Smooth muscle cell (in vitro differentiated cells): Measurements from ENCODE around the gene CCDC107. TPM values are rescaled to one million over a fixed set of nuclear protein-coding genes. Genes with fewer than 3 reads are reported as not detected.

Experiments used
- DNase-seq: peaks from one replicate; lab custom pipeline; 2025; ENCODE audit not compliant: unreplicated experiment; lab: John Stamatoyannopoulos, UW
- H2AFZ ChIP-seq: fragments of 200-600 bp; sonication (generic); 2 replicates; pipeline ENCODE4 v1.6.0; 2016; ENCODE audit warnings: antibody characterized with exemption, low read depth, mild to moderate bottlenecking
- H3F3A ChIP-seq: fragments of 200-600 bp; sonication (generic); 2 replicates; pipeline ENCODE4 v1.6.0; 2017; ENCODE audit warnings: antibody characterized with exemption, low read depth
- H3K27ac ChIP-seq: fragments of 200-600 bp; sonication (generic); 2 replicates; pipeline ENCODE4 v1.5.1; 2016; ENCODE audit warnings: low read depth, mild to moderate bottlenecking
- H3K27me3 ChIP-seq: fragments of 200-600 bp; sonication (generic); 2 replicates; pipeline ENCODE4 v1.6.1; 2016; ENCODE audit warnings: low read depth, mild to moderate bottlenecking
- H3K36me3 ChIP-seq: fragments of 200-600 bp; sonication (generic); 2 replicates; pipeline ENCODE4 v1.5.1; 2016; ENCODE audit warnings: low read depth
- H3K4me1 ChIP-seq: fragments of 200-600 bp; sonication (generic); 2 replicates; pipeline ENCODE4 v1.5.1; 2016; ENCODE audit warnings: low read depth
- H3K4me2 ChIP-seq: fragments of 200-600 bp; sonication (generic); 2 replicates; pipeline ENCODE4 v1.6.0; 2016; ENCODE audit warnings: mild to moderate bottlenecking
- H3K4me3 ChIP-seq: fragments of 200-600 bp; sonication (generic); 2 replicates; pipeline ENCODE4 v1.5.1; 2016; ENCODE audit warnings: mild to moderate bottlenecking
- H3K79me2 ChIP-seq: fragments of 200-600 bp; sonication (generic); 2 replicates; pipeline ENCODE4 v1.6.0; 2016; ENCODE audit warnings: low read depth, mild to moderate bottlenecking
- H3K9ac ChIP-seq: fragments of 200-600 bp; sonication (generic); 2 replicates; pipeline ENCODE4 v1.6.0; 2016; ENCODE audit warnings: low read depth
- H3K9me3 ChIP-seq: fragments of 200-600 bp; sonication (generic); replicated peaks from 2 replicates; pipeline ENCODE4 v1.5.1; 2016; ENCODE audit warnings: low read depth
- H4K20me1 ChIP-seq: fragments of 200-600 bp; sonication (generic); 2 replicates; pipeline ENCODE4 v1.6.0; 2016; ENCODE audit warnings: low read depth
- whole genome bisulfite sequencing: methylation state at CpG from one replicate; pipeline ENCODE4 v1.1.7; 2016; ENCODE audit warnings: low lambda C conversion rate; 5-methylcytosine and 5-hydroxymethylcytosine counted together
- polyA plus RNA-seq: library from polyadenylated mRNA; unstranded; fragments of >200 nt; fragmentation: Nextera tagmentation; extraction: Ambion mirVana; gene quantifications from 2 replicates; pipeline ENCODE4 v1.2.1, GENCODE V29; 2016
- total RNA-seq: library from RNA; depleted of rRNA; stranded (reverse); fragments of >200 nt; gene quantifications from 2 replicates; pipeline ENCODE4 v1.2.3, GENCODE V29; 2014
- TF ChIP-seq, protein P1 (sequence below): fragments of 200-600 bp; sonication (generic); IDR thresholded peaks from 2 replicates; pipeline ENCODE4 v1.5.1; 2017; ENCODE audit warnings: borderline replicate concordance, mild to moderate bottlenecking, antibody characterized with exemption; ENCODE audit not compliant: insufficient read depth, poor library complexity, severe bottlenecking

The CCDC107 gene
- total and polyA plus RNA-seq, 2 experiments from 2014 or later, result 19.6 to 37.1 TPM

DNA sequence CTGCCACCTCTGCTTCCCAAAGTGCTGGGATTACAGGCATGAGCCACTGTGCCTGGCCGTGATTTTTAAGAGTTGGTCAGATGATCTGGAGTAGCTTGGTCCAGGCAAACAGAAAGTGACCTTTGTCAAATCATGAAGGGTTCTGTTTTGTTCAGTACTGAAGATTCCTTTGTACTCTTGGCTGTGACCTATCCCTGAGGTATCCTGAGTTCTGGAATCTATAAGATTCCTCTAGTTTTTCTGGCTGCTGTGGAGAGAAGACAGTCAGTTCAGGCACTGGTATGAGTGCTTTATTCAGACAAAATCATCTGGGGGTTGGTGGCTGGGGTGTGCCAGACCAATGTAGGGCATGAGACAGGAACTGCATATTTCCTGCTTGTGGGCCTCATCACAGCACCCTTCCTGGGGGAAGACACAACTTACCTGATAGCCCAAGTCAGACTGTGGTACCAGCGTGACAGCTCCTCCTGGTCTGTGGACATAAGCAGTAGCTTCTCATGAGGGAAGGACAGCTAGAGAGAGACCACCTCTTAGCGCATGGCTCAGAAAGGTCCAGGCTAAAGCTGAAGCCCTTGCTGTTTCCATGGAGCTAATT is 3.8 kb downstream of the CCDC107 start:
- no peaks in the 10 kb centered on the region for H4K20me1 ChIP-seq
- no peak overlapping the region for H2AFZ ChIP-seq
- no peak for DNase-seq
- H3K27me3 ChIP-seq, result no peaks in the 10 kb centered on the region
- WGBS, result 73% methylated on average over 3 of the region's 3 CpGs
- no peaks in the 10 kb centered on the region for H3F3A ChIP-seq
- no peaks in the 10 kb centered on the region for H3K36me3 ChIP-seq
- H3K4me2 ChIP-seq, result no peak overlapping the region
- no peaks in the 10 kb centered on the region for H3K9me3 ChIP-seq
- no peak overlapping the region for H3K4me3 ChIP-seq
- H3K9ac ChIP-seq, result no peak overlapping the region
- TF ChIP-seq, protein P1, sequence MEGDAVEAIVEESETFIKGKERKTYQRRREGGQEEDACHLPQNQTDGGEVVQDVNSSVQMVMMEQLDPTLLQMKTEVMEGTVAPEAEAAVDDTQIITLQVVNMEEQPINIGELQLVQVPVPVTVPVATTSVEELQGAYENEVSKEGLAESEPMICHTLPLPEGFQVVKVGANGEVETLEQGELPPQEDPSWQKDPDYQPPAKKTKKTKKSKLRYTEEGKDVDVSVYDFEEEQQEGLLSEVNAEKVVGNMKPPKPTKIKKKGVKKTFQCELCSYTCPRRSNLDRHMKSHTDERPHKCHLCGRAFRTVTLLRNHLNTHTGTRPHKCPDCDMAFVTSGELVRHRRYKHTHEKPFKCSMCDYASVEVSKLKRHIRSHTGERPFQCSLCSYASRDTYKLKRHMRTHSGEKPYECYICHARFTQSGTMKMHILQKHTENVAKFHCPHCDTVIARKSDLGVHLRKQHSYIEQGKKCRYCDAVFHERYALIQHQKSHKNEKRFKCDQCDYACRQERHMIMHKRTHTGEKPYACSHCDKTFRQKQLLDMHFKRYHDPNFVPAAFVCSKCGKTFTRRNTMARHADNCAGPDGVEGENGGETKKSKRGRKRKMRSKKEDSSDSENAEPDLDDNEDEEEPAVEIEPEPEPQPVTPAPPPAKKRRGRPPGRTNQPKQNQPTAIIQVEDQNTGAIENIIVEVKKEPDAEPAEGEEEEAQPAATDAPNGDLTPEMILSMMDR, result no peak
- peak overlapping the region; percentile 29 for H3K27ac ChIP-seq
- peaks cover 5% of the 10 kb centered on the region for H3K79me2 ChIP-seq
- H3K4me1 ChIP-seq, result peaks cover 15% of the 10 kb centered on the region

DNA sequence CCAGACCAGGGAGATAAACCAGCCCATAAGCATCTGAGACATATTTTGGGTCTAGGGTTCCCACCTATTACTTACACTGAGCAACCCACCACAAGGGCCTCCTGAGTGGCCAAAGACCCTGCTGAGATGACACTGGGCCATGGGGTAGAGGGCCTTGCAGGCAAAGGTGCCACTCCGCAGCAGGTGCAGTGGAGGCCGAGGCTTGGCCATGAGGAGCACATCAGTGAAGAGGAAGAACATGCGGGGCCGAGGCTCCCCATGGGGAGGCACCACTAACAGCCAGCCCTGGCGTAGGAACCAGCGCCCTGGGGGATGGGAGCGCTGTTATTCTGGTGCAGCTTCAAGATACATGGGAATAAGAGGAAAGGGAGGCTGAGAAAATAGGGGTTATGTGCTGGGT is 4.3 kb downstream of the CCDC107 start:
- Histone ChIP-seq H3K27ac (no peak overlapping the region), H3F3A (no peaks in the 10 kb centered on the region), H4K20me1 (no peaks in the 10 kb centered on the region), H3K9me3 (no peaks in the 10 kb centered on the region), H3K4me2 (no peak overlapping the region), H3K79me2 (peaks cover 5% of the 10 kb centered on the region), H3K4me1 (peaks cover 15% of the 10 kb centered on the region), H3K27me3 (no peaks in the 10 kb centered on the region), H3K36me3 (no peaks in the 10 kb centered on the region), H2AFZ (no peak overlapping the region), H3K9ac (no peak overlapping the region), H3K4me3 (no peak overlapping the region)
- TF ChIP-seq, protein P1, result no peak
- WGBS, result 95% methylated on average over 7 of the region's 7 CpGs
- DNase-seq, result no peak

DNA sequence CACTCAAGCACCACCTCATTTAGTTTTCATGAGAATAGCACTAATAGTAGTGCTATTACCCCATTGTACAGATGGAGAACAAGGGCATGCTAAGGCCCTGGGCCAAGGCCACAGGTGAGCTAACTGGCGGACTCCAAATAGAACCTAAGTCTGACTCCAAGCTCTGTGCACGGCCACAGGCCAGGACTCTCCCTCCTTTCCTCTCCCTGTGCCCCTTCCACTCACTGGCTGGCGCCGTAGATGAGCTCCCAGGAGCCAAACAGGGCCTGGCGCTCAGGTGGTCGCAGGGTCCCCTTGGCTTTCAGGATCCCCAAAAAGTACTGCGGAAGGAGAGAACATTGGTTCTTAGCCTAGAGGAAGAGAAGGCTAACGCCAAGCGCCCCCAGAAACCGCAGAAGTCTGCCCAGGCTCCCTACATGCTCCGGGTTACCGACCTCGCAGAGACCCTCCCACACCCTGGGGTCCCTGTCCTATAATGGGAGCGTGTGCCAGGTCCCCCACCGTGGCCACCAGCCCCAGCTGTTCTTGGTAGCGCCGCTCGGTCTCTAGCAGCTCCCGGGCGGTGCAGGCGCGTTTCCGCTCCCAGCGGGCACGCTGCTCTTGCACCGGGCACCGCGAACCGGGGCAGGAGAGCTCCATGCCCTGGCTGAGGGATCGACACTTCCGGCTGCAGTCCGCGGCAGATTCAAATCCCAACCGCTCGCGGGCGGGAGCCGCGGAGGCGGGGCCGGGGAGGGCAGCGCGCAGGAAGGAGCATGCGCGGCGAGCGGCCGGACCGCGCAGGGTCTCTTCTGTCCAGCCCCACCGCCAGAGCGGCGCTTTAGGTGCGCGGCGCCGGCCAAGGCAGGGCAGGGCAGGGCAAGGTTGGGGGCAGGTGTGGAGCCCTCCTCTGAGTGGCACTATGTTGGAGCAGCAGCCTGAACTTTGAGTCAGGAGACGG is 6.7 kb downstream of the CCDC107 start, which contains the start of gene ARHGEF39:
ARHGEF39 (minus strand) TSS at position 665 of the 940 bp plus-strand sequence; CDS start at position 639, 26 bp downstream.
- Histone ChIP-seq H3K27ac (no peak within 1 kb of the TSS), H2AFZ (peak within 1 kb of the TSS; percentile 98), H3K4me2 (peak within 1 kb of the TSS; percentile 96), H3K9ac (no peak within 1 kb of the TSS), H4K20me1 (no peaks in the 10 kb centered on the region), H3K79me2 (no peaks in the 10 kb centered on the region), H3K4me1 (peaks cover 8% of the 10 kb centered on the region), H3K36me3 (no peaks in the 10 kb centered on the region), H3K9me3 (no peaks in the 10 kb centered on the region), H3K27me3 (no peaks in the 10 kb centered on the region), H3K4me3 (peak within 1 kb of the TSS; percentile 71), H3F3A (no peaks in the 10 kb centered on the region)
- DNase-seq, result peak; percentile 41
- TF ChIP-seq, protein P1, result peak; percentile 12
- WGBS, result 9% methylated on average over 38 of the region's 58 CpGs
